GM19240 (cell line): ENCODE data around the gene CIDEB.

Experiments
- DNase-seq: peaks from one replicate; pipeline ENCODE4 v3.0.0; 2011; ENCODE audit warnings: low spot score; ENCODE audit not compliant: insufficient read length

Gene CIDEB

DNA sequence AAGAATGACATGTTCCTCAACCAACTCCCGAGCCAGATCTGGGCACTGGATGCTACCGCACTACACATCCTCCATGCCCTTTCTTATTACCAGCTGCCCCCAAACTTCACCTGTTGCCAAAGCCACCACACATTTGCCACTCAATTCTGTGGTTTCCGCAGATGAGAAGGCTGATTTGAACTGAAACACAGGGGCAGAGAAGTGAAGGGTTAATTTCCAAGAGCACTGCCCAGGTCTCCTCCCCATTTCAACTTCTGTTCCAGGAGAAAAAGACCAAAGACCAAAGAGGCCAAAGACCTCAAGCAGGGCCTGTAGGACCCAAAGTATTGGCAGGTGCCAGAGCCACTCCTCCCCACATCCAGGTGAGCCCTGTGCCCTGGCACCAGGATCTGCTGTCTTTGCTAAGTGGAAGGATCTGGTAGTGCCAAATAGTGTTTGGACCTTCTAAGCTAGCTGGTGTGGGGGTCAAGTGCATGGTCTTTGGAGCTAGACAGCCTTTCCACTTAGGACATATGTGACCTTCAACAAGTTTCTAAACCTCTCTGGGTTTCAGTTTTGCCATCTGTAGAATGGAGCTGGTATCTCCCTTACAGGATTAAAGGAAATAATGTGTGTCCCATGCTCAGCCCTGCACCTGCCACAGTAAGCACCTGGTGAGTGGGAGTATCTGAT lies 16.2 kb downstream of the CIDEB start:
- no peak for DNase-seq

GRCh38 chr14:24290746-24291145 lies 17.0 kb downstream of the CIDEB start:
- DNase-seq: no peak

DNA sequence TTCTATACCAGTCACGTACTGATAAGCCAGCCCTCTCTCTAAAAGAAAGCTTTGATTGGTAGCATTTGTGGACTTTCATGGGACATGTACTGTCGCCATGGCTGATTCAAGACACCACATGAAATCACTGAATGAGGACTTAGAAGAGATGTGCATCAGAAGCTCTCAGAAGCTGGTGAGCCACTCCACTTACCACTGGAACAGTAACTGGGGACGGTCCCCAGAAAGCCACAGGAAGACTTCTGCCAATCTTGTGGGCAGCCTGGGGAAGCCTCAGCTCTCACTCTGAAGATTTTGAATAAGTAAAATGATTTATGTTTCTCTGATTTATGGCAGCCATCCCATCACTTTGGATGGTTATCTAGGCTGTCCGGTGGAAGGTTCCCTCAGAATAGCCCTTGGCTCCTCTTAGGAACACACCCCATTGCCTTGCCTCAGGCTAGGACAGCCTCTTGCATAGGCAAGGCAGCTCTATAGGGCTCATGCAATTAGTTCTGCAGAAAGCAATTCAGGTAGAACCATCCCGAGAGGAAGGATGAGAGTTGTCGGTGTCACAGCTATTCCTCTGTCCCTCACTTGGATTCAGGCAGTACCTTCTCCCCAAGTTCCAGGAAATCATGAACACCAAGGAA lies 18.0 kb downstream of the CIDEB start:
- no peak for DNase-seq

- DNase-seq: no peak
Observed at GRCh38 chr14:24286996-24287395, 20.8 kb downstream of the CIDEB start.

GRCh38 chr14:24285351-24285750 lies 22.4 kb downstream of the CIDEB start:
- DNase-seq: no peak

DNA sequence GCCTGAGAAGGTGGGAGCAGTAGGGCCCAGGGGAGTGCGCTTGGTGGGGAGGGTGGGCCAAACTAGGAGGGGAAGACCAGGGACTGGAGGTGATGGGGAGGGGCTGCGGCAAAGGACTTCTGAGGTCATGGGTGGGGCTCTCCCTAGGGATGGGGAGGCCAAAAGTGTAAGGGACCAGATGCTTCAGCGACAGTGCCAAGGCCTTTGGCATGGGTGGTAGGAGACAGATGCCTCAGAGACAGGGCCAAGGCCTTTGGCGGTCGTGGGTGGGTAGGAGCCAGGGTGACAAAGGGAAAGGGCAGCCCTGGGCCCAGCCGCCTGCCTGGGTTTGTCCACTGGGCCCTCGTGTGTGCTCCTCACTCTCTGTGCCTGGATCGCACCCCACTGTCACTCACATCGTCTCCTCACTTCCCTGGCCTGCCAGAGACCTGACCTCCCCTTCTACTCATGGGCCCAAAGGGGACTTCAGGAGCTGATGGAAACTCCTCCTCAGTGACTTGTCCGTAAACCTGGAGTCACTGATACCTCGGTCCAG lies 23.2 kb downstream of the CIDEB start:
- DNase-seq: no peak

GRCh38 chr14:24283796-24284460 lies 23.8 kb downstream of the CIDEB start:
- DNase-seq: no peak

DNA sequence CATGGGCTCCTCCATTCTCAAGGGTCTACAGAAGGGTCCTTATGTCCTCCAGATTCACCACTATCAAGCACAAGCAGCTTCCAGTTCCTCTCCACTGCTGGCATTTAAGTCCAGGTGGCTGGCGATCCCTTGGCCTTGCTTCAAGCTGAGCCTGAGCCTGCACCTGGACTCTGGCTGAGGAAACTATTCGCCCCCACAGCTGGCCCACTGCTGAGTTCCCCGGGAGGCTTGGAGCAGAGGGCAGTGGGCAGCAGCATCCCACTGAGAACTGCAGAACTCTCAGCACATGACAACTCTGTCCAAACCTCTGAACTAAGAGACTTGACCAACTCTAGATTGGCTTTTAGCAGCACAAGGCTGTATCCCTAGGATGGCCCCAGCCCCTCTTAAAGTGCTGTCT lies 25.0 kb downstream of the CIDEB start:
- no peak for DNase-seq

DNA sequence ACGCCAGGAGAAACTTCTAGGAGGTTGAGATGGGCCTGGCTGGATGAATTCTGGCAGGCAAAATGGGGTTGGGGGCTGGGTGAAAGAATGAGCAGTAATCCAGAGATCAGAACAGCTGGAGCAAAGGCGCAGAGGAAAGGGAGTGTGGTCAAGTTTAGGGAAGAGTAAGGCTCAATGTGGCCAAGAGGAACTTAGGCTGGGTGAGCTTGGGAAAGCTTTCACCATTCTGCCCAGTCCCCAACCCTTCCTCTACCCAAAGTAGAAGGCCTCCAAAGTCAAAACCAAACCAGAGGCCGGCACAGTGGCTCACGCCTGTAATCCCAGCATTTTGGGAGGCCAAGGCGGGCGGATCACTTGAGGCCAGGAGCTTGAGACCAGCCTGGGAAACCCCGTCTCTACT lies 26.1 kb downstream of the CIDEB start:
- no peak for DNase-seq

DNA sequence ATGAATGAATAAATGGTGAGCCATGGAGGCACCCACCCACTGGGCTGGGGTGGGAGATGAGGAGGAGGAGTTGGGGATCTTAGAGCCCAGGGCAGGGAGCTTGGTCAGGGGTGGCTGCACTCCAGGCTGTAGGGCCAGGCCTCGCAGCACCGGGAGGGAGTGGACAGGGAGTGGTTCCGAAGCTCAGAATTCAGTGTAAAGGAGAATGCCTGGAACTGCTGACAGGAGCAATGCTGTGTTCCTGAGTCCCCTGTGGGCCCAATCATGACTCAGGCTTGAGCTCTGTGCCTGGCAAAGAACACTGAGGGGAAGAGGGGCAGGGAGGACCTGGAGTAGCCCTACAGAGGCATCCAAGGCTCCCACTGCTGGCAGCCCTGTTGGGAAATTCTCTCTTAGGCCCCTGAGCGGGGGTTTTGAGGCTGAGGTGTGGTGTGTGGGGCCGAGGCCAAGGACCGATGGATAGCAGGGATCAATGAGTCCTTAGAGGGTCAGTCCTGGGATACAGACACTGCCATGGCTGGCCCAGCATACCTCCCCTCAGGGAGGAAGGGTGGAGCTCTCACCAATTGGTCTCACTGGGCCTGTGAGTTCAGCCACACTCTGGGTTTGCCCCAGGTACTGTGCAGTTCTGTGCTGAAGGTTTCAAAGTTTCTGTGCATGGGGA lies 26.8 kb downstream of the CIDEB start:
- no peak for DNase-seq

DNA sequence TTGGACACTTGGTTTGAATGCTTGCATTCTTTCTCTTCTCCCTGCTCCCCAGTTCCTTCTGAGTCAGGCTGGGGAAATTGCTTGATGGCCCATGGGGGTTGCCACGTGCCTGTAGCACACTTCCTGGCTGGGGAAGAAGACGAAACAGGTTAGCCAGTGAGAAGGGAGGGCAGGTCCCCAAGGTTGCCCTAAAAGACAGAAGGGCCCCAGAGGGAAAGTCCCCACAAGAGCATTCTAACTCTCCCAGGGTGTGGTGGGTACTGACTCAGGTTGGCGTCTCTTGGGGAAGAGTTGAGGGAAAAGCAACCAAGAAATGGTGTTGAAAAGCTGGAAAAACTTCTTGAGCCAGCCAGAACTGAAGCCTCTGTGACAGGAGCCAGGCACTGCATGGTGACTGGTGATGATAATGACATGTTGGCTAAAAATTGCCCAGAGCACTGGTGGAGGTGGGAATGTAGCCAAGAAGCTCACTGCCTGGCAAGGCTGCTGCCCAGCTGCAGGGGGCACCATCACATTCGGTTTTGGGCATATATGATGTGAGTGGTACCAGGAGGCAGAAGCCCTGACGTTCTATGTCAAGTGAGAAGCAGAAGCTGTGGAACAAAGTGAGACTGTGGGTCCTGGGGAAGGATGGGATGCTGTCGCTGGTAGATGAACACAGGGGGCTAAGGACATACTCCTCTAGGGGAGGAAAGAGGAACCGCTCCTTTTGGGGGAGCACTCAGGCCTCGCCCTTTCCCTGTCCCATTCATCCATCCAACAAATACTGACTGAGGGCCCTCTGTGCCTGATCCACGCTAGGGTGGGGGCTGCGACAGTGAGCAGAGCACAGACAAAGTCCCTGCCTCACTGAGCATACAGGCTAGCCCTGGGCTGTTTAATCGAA lies 28.2 kb downstream of the CIDEB start:
- no peak for DNase-seq

GRCh38 chr14:24278424-24278823 lies 29.4 kb downstream of the CIDEB start:
- no peak for DNase-seq

- no peak for DNase-seq
Observed at GRCh38 chr14:24277606-24278321, 30.0 kb downstream of the CIDEB start.

GRCh38 chr14:24277071-24277470 lies 30.7 kb downstream of the CIDEB start:
- no peak for DNase-seq

- peak; percentile 64 for DNase-seq
Observed at GRCh38 chr14:24274101-24274543, 33.7 kb downstream of the CIDEB start.

- no peak for DNase-seq
Observed at GRCh38 chr14:24273422-24273998, 34.3 kb downstream of the CIDEB start.

- DNase-seq: no peak
Observed at GRCh38 chr14:24272467-24272866, 35.3 kb downstream of the CIDEB start.

DNA sequence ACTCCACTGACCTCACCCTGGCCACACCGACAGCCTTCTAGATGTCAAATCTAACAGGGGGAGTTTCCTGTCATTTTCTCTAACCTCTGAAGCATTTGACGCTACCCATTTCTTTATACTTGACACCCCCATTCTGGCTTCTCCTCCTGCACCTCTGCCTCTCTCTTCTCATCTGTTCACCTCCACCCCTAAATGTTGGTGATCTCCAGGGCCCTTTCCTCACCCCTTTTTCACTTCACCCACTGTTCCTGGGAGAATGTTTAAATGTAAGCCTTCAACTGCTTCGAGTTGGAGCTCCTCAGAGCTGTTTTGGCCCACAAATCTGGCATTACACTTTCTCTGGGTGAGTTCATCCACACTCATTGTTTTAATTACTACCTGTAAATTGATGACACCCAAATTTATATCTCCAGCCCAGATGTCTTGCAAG lies 35.9 kb downstream of the CIDEB start:
- DNase-seq: no peak

DNA sequence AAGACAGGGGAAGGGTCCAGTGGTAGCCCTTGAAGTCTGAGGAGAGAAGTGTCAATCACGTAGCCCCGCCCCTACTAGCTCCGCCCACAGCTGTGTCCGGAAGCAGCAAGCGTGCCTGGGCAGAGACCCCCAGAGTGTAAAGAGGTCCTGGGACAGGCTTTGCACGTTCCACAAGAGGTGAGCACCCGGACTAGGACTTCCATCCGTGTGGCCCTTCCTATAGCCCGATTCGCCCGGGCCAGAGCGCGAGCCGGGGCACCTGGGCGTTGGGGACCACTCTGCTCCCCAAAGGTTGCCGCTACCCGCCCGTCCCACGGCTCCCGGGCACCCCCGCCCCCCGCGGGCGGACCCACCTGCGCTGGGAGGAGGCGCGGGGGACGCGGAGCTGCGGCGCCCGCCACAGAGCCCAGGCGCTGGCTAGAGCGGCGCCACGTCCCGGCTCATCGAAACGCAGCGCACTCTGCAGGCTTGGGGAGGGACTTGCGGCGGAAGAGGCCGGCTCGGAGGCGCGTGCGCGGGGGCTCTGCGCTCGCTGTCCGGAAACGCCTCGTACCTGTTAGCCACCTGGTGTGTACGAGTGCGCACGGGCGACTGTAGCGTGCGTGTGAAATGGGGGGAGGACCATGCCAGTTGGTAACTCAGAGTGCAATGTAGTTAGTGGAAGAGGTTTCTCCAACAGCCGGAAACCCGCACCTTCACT lies 36.5 kb downstream of the CIDEB start, which contains the start of gene RABGGTA:
RABGGTA (minus strand) TSS at position 464 of the 700 bp plus-strand sequence. CDS start 482 bp downstream, outside the sequence.
- peak; percentile 93 for DNase-seq
